ENCODE measurements around the gene NGEF. TPM values are rescaled to one million over a fixed set of nuclear protein-coding genes. Genes with fewer than 3 reads are reported as not detected.
"Not testable (repeated sequence)": the region's sequence is repeated elsewhere in the genome, so short reads cannot be mapped to it uniquely, and the experiment has no call there.

NGEF gene
- total RNA-seq, 1 experiment from 2014 or later = 3.4 TPM

DNA sequence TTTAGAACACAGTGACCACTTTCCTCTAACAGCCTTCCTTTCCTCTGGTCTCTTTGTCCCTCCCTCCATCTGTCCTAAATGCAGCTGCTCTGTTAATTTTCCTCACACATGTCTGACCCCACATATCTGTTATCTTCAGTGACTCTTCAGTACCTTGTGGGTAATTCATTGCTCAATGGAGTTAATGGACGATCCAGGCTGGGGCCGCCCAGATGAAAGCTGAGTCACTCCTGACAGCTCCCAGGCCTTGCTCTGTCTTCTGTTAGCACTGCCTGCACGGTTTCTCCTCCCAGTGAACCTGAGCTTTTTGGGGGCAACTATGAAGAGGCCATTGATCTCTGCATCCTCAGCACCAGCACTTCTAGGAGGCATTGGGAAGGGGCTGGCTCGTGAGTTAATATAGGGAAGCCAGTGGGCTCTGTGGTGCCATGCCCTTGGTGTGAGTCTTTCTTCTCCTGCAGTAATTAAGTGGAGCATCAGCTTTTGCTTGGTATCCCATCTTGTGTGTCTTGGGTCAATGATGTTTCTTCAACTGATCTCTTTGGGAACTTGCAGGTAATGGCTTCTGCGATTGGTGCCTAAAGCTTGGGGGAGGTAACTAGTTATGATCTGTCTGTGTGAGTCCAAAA, 75.7 kb downstream of the NGEF start:
- DNase-seq (ENCODE audit: extremely low read depth, low read depth) = no peak

DNA sequence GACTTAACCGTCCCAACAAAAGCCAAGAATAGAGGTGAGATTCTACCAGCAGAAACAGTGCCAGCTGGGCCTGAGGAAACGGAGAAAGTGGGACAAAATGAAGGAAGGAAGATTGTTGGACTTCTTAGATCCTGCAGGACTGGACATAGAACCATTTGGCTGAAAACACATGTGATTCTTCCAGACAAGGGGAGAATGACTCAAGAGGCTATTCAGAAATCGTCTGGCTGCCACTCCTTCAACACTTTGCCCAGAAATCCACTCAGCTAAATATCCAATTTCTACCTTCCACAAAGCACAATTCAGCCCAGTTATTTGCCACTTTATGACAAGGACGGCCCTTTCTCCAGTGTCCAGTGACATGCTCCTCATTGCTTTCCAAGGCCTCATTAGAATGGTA, 81.4 kb downstream of the NGEF start:
- DNase-seq (ENCODE audit: extremely low read depth, low read depth) = no peak

DNA sequence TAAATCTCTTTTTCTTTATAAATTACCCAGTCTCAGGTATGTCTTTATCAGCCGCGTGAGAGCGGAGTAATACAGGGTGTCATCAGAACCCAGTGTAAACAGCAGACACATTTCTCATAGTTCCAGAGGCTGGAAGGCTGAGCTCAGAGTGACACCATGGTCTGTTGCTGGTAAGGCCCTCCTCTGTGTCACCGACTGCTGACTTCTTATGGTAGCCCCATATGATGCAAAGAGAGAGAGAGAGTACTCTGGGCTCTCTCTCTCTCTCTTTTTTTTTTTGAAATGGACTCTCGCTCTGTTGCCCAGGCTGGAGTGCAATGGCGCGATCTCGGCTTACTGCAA, 83.0 kb downstream of the NGEF start:
- no peak for DNase-seq (ENCODE audit: extremely low read depth, low read depth)

DNA sequence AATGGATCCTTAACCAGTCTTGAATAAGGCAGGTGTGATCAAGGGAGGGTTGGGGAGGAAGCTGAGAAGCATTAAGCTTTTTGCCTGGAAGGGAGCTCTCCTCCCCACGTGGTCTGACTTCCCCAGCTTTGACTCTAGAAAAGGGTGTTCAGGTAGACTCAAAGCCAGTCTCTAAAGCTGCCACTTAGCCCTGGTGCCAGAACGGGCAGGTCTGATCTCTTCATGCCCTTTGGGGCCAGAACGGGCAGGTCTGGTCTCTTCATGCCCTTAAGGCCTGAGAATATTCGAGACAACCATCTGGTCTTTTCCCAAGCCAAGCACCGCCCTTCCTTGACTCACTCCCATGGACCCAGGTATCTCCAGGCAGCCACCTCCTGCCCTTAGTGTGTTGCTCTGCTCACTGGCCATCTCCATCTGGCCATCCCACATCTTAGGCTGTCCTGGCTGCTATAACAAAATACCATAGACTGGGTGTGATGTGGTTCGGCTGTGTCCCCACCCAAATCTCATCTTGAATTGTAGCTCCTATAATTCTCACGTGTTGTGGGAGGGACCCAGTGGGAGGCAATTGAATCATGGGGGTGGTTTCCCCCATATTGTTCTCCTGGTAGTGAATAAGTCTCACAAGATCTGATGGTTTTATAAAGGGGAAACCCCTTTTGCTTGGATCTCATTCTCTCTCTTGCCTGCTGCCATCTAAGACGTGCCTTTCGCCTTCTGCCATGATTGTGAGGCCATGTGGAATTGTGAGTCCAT, 83.6 kb downstream of the NGEF start:
- no peak for DNase-seq (ENCODE audit: extremely low read depth, low read depth)

DNA sequence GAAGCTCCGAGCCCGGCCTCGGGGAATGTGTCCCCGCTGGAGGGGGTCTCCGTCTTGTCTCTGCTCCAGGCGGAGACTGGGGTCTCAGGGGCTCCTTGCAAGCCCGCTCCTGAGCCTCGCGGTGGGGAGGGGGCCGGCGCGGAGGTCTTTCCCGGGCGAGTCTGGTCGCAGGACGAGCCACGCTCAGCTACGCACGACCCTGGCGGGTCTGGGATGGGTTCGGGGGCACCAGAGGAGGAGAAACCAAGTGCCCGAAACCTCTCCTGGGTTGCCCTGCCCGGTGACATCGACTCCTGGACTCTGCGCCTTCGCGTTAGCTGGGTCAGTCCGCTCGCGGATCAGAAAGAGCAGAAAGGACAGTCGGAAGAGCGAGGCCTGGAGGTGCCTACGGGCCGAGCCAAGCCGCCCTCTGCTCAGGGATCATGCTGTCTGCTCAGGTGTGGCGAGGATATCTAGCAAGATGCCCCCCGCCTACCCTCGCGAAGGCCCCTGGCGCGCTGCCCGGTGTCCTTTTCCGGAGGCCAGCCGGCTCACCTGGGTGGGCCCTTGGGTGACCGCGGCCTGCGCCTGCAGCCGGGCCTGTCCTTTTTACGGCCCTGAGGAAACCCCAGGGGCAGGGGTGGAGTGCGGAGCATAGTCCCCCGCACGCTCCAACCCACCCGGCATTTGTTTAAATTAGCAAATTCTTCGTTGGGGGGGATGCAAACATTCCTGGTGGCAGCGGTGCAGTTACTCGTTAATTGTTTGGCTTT, 84.3 kb downstream of the NGEF start:
- DNase-seq (ENCODE audit: extremely low read depth, low read depth) = no peak

DNA sequence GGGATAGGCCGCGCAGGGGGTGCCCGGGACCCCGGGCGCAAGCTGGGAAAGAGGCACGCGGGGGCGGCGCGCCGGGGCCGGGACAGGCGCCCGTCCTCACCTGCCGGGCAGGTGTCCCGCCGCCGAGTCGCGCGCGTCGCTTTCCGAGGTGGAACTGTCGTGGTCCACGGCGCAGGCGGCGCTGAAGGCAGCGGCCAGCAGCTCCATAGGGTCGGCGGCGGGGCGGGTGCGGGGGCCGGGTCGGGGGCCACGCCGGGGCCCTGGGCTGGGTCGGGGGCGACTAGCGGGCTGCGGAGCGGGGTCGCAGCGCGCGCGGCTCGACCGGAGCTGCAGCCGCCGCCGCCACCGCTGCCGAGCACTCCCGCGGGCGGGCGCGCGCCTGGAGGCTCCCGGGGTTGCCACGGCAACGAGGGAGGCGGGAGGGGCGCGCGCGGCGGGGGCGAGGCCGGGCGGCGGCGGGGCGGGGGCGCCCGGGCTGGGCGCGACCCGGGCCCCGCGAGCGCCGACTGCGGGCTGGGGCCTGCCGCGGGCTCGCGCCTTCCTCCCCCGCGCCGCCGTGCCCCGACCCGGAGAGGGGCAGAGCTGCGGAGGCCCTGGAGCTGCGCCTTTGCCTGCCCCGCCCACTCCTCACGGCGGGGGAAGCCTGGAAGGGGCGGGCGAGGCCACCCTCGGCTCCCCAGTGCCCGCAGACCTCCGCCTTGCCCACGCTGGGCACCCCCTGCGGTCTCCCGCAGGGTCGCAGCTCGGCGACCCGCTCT, 85.1 kb downstream of the NGEF start:
- DNase-seq (ENCODE audit: extremely low read depth, low read depth) = no peak

DNA sequence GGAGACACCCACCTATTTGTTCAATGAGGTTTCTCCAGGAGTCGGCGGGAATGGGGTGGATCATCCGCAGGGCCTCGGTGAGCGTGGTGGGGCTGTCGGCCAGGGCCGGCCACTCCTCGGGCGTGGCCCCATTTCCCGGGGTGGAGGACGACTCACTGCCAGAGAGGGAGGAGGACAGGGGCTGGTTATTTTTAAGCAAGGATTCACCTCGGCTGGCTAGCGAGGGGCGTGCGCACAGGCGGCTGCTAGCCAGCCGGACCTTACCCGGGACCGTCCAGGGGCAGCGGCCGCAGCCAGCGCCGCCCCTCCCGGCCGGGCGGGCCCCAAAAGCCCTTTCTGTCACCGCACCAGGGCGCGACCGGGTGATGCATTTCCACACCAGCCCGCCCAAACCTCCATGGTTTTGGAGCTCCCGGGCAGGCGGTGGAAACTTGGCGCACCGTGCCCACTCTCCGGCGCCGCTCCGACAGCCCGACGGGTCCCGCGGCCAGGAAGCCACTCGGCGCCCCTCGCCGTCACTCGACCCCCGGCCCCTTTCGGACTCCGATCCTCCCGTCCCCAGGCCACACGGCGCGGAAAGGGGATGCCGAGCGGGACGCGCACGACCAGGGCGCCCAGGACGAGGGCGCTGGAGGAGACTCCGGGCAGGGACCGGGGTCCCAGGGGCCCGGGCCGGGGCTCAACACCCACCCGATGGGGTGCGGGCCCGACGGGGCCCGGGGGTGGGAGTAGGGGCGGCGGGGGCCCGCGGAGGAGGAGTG, 85.8 kb downstream of the NGEF start:
- DNase-seq (ENCODE audit: extremely low read depth, low read depth) = no peak

DNA sequence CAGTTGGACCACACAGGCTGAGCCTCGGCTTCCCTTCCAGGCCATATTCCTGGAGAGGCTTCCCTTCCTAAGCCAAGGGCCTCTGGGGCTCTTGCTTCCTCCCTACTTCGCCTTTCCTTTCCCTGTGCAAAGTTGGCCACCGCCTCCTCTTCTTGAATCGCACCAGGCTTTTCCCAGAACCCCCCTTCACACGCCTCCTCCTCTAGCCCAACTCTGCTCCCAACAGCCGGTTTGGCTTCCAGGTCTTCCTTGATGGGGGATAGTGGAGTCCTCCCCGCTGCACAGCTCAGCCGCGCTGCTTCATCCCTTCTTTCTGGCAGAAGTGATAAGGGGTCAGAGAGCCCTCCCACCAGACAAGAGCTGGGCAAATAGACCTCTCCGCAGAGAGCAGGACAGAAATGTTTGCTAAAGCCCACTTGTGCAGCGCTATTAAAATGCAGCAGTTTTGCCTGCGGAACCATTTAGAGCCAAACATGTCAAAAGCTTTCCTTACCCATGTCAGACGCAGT, 86.6 kb downstream of the NGEF start:
- no peak for DNase-seq (ENCODE audit: extremely low read depth, low read depth)

DNA sequence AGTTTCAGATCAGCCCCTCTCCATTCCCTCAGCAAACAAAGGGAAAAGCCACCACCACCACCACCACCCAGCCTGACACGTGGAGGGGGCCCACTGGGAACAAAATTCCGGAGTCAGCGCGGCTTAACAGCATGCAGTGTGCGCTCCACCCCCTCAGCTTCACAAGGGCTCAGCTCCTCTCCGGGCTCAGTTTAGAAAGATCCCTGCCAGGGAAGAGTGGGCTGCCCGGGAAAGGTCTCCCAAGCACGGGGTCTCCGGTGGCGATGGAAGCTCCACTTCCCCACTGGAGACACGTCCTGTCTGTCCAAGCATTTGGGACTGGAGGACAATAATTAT, 87.3 kb downstream of the NGEF start:
- no peak for DNase-seq (ENCODE audit: extremely low read depth, low read depth)

DNA sequence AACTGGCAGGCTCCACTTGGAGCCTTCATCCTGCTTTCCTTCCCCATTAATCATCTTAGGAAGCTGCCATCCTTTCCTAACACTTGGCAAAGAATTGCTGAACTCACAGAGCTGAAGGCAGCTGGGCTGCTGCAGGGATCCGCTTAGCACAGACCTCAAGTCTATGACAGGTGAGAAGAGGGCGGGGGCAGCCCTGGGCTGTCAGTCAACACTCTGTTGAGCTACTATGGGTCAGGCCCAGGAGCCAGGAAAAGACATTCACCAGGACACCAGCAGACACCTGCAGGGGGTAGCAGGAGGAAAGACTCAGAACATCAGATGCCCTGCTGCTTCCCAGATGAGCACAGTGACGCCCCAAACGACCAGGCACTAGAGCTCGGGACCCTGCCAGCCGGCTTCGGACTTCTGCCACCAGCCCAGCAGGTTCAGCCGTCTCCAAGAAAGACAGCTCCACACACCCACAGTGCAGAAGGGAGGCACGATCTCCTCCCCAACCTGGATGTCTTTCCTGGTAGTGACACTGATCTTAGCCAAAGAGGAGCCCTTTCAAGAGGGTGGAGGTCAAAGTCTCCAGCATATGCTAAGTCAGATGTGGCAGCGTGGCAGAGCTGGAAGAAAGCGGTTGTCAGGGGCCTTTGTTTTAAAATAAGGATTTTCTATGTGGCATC, 87.8 kb downstream of the NGEF start:
- no peak for DNase-seq (ENCODE audit: extremely low read depth, low read depth)

DNA sequence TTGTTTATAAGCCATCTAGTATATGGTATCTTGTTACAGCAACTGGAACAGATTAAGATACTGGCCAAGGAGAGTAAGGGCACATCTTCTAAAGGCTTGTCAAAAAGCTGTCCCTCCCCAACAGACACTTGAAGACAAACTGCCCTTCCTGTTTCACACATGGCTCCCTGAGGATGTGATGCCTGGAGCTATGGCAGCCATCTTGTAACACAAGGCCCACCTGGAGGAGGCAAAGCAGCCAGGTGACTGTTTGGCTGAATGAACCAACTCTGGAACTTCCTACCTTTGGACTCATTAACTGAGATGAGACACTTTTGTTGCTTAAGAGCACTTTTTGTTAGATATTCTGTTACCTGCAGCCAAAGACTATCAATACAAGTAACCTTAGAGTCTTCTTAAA, 88.6 kb downstream of the NGEF start:
- DNase-seq (ENCODE audit: extremely low read depth, low read depth) = no peak

DNA sequence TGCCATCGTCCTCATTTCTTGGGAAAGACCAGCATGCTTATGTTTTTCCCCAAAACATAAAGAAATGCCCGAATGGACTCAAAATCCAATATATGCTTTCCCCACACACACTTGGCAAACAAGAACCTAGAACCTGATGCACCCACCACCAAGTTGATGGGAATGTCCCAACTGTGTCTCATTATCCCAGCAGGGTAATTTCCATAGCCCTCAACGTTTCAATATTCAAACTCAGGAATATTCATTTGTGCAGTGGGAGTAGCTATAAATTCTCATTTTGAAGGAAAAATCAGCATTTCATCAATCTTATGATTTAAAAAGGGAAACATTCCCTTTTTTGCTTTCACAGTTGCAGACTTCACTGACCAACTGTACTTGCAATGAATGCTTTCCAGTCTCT, 92.3 kb downstream of the NGEF start:
- no peak for DNase-seq (ENCODE audit: extremely low read depth, low read depth)

DNA sequence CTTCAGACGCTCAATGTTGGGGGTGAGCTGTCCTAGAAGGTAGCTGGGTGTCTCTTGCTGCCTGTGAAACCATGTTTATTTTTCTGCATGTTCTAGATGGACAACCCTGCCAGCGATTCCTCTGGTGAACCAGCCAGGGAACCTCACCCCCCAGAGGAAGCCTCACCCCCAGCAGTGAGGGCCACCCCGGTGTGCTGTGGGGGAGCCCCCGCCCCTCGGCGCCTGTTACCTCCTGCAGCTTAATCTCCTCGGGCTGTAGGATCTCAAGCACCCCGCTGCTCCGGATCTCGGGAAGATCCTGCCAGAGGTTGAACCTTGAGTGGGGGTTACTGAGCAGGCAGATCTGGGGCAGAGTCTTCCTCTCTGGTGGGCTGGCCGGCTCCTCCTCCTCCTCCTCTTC, 93.0 kb downstream of the NGEF start:
- DNase-seq (ENCODE audit: extremely low read depth, low read depth) = no peak

DNA sequence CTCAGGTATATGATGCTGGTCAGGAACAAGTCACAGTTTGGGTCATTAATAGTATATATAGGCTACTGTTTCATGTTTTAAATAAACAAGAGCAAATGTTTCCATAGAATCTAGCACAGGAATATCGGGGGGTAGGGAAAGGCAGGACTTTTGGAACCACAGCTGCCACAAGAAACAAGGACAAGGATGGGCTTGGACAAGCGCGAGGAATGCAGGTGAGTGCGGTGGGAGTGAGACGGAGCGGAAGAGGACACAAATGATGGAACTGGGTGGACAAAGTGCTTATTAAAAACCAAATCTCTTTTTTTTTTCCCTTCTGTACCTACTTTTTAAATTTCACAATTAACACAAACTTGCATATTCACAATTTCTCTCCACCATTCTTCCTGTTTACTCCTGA, 93.9 kb downstream of the NGEF start:
- DNase-seq (ENCODE audit: extremely low read depth, low read depth) = no peak

DNA sequence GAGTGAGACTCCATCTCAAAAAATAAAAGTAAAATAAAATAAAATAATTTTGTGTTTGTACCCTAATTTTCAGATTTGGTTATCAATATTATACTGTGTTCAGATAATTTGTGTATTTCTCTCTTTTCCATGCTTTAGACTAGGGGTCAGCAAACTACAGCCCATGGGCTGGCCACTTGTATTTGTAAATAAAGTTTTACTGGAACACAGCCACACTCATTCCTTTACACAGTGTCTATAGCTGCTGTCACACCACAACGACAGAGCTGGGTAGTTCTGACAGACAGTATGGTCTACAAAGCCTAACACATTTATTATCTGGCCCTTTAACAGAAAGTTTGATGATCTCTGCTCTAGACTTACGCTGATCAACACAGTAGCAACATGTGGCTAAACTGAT, 99.2 kb downstream of the NGEF start:
- no peak for DNase-seq (ENCODE audit: extremely low read depth, low read depth)

DNA sequence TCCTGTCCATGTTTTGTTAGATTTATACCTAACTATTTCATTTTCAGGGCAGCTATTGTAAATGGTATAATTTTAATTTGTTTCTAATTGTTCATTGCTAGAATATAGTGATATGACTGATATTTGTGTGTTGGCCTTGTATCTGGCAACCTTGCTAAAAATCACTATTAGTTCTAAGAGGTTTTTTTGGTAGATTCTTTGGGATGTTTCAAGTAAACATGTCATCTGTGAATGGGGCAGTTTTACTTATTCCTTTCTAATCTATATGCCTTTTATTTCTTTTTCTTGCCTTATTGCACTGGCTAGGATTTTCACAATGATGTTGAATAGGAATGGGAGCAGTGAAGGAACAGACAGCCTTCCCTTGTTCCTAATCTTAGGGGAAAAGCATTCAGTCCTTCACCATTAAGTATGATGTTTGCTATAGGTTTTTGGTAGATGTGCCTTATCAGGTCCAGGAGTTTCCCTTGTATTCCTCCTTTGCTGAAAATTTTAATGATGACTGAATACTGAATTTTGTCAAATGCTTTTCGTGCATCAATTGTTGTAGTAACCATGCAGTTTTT, 101.3 kb downstream of the NGEF start:
- no peak for DNase-seq (ENCODE audit: extremely low read depth, low read depth)

DNA sequence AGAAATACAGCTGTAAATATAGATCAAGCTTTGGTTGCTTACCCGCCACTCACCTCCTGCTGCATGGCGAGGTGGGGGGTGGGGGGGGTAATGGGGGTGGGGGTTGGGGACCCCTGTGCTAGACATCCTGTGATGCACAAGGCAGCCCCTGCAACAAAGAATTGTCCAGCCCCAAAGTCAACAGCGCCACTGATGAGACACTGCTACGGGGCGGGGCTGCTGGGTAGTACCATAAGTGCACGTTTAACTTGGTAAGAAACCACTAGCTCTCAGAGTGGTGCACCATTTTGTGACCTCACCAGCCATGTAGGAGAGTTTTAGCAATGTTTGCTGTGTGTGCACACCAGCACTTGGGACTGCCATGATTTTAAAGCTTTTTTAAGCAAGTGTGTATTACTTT, 102.7 kb downstream of the NGEF start:
- no peak for DNase-seq (ENCODE audit: extremely low read depth, low read depth)

DNA sequence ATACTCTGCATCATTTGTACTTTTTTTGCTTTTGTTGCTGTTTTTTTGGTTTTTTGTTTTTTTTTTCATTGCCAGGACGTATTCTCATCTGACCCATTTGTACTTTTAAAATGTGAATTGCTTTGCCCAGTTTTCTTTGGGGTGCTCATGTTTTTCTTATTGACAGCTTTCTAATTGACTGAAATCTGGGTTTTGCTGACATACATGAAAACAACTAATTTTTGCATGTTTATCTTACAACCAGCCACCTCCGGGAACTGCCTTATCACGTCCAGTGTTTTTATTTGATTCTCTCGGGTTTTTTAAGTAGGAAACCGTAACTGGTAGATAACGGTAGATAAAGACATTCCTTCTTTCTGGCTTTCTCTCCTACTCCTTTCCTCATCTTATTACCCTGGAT, 104.4 kb downstream of the NGEF start:
- no peak for DNase-seq (ENCODE audit: extremely low read depth, low read depth)

DNA sequence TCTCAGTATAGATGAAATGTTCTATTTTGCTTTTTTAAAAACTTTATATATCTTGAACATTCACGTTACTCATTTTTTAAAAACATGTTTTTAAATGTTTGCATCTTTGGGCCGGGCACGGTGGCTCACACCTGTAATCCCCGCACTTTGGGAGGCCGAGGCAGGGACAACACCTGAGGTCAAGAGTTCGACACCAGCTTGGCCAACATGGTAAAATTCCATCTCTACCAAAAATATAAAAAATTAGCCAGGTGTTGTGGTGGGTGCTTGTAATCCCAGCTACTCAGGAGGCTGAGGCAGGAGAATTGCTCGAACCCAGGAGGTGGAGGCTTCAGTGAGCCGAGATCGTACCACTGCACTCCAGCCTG, 105.4 kb downstream of the NGEF start:
- DNase-seq (ENCODE audit: extremely low read depth, low read depth) = not testable (repeated sequence)

All from NCI-H460 (cell line).